HepG2 (cell line): ENCODE data around the gene ZNF444. TPM values are rescaled to one million over a fixed set of nuclear protein-coding genes. Genes with fewer than 3 reads are reported as not detected.
A peak's percentile ranks its signal among the peaks of the same experiment; 100 is the strongest.

ENCODE experiments used
- BCL6 ChIP-seq: IDR thresholded peaks from 2 replicates; pipeline ENCODE4 v1.6.1; 2016; ENCODE audit warnings: missing genetic modification reagents, missing compliant biosample characterization
- FOSL2 ChIP-seq: sonication (generic); formaldehyde crosslinking; IDR thresholded peaks from 2 replicates; pipeline ENCODE4 v1.4.0; 2020; ENCODE audit warnings: missing genetic modification reagents
- FOXA3 ChIP-seq: IDR thresholded peaks from 2 replicates; pipeline ENCODE4 v1.6.1; 2016; ENCODE audit warnings: missing genetic modification reagents, missing compliant biosample characterization
- GTF3A ChIP-seq: sonication (generic); formaldehyde crosslinking; conservative IDR thresholded peaks from 2 replicates; pipeline ENCODE4 v1.4.0; 2020; ENCODE audit warnings: mild to moderate bottlenecking, missing genetic modification reagents
- HOXA3 ChIP-seq: sonication (generic); formaldehyde crosslinking; IDR thresholded peaks from 2 replicates; pipeline ENCODE4 v1.5.0; 2020; ENCODE audit warnings: missing genetic modification reagents
- IKZF4 ChIP-seq: sonication (generic); formaldehyde crosslinking; IDR thresholded peaks from 2 replicates; pipeline ENCODE4 v1.5.1; 2020; ENCODE audit warnings: borderline replicate concordance, mild to moderate bottlenecking, low read depth, missing genetic modification reagents; ENCODE audit errors: not compliant biosample characterization
- KAT7 ChIP-seq: IDR thresholded peaks from 2 replicates; pipeline ENCODE4 v1.6.1; 2018; ENCODE audit warnings: borderline replicate concordance, missing compliant biosample characterization
- KDM4B ChIP-seq: sonication (generic); formaldehyde crosslinking; IDR thresholded peaks from 2 replicates; pipeline ENCODE4 v1.4.0; 2020; ENCODE audit warnings: missing genetic modification reagents
- KDM5B ChIP-seq: sonication (generic); formaldehyde crosslinking; IDR thresholded peaks from 2 replicates; pipeline ENCODE4 v1.4.0; 2020; ENCODE audit warnings: missing genetic modification reagents, mild to moderate bottlenecking, borderline replicate concordance
- MAFG ChIP-seq: sonication (generic); formaldehyde crosslinking; IDR thresholded peaks from 2 replicates; pipeline ENCODE4 v1.5.1; 2020; ENCODE audit warnings: mild to moderate bottlenecking, missing genetic modification reagents
- MEIS2 ChIP-seq: sonication (generic); formaldehyde crosslinking; IDR thresholded peaks from 2 replicates; pipeline ENCODE4 v1.9.0; 2021; ENCODE audit warnings: mild to moderate bottlenecking, missing genetic modification reagents
- NR1H2 ChIP-seq: sonication (generic); formaldehyde crosslinking; IDR thresholded peaks from 2 replicates; pipeline ENCODE4 v1.8.1; 2022; ENCODE audit warnings: low read depth, missing genetic modification reagents, borderline replicate concordance
- NR2C2 ChIP-seq: sonication (generic); formaldehyde crosslinking; IDR thresholded peaks from 2 replicates; pipeline ENCODE4 v1.4.0; 2020; ENCODE audit warnings: missing genetic modification reagents, mild to moderate bottlenecking, moderate library complexity, borderline replicate concordance
- POLR2AphosphoS5 ChIP-seq: IDR thresholded peaks from 2 replicates; pipeline ENCODE4 v1.6.1; 2012; ENCODE audit warnings: low read depth, low read length
- REXO4 ChIP-seq: sonication (generic); formaldehyde crosslinking; IDR thresholded peaks from 2 replicates; pipeline ENCODE4 v1.8.0; 2022; ENCODE audit warnings: missing genetic modification reagents, mild to moderate bottlenecking, borderline replicate concordance
- SCMH1 ChIP-seq: sonication (generic); formaldehyde crosslinking; IDR thresholded peaks from 2 replicates; pipeline ENCODE4 v1.9.0; 2021; ENCODE audit warnings: missing genetic modification reagents, mild to moderate bottlenecking, borderline replicate concordance
- SOX13 ChIP-seq, 3 experiments: fragments of 450-650 bp in 1 of 3; sonication (generic) in 1 of 3; formaldehyde crosslinking in 1 of 3; IDR thresholded peaks in 2 of 3; conservative IDR thresholded peaks in 1 of 3; 2 replicates each; pipeline versions ENCODE4 v1.5.0 to v1.6.1; 2016 to 2020; ENCODE audit warnings: antibody characterized with exemption in 1 of 3, mild to moderate bottlenecking in 1 of 3, missing compliant biosample characterization in 1 of 3, missing genetic modification reagents in 1 of 3, moderate library complexity in 1 of 3
- SP5 ChIP-seq: IDR thresholded peaks from 2 replicates; pipeline ENCODE4 v1.6.1; 2016; ENCODE audit warnings: low read depth, borderline replicate concordance
- THAP8 ChIP-seq: sonication (generic); formaldehyde crosslinking; IDR thresholded peaks from 2 replicates; pipeline ENCODE4 v1.5.1; 2020; ENCODE audit warnings: missing genetic modification reagents, mild to moderate bottlenecking, borderline replicate concordance
- ZBTB25 ChIP-seq: IDR thresholded peaks from 2 replicates; pipeline ENCODE4 v1.6.1; 2018; ENCODE audit warnings: missing genetic modification reagents
- ZFP62 ChIP-seq: sonication (generic); formaldehyde crosslinking; IDR thresholded peaks from 2 replicates; pipeline ENCODE4 v1.4.0; 2020; ENCODE audit warnings: missing genetic modification reagents
- ZNF530 ChIP-seq: sonication (generic); formaldehyde crosslinking; IDR thresholded peaks from 2 replicates; pipeline ENCODE4 v1.5.0; 2020; ENCODE audit warnings: low read depth, mild to moderate bottlenecking, missing genetic modification reagents
- ZNF564 ChIP-seq: sonication (generic); formaldehyde crosslinking; IDR thresholded peaks from 2 replicates; pipeline ENCODE4 v1.8.1; 2023; ENCODE audit warnings: mild to moderate bottlenecking, missing genetic modification reagents
- ZNF598 ChIP-seq: sonication (generic); formaldehyde crosslinking; IDR thresholded peaks from 2 replicates; pipeline ENCODE4 v1.5.1; 2020; ENCODE audit warnings: mild to moderate bottlenecking, missing genetic modification reagents, borderline replicate concordance
- ZNF704 ChIP-seq: sonication (generic); formaldehyde crosslinking; IDR thresholded peaks from 2 replicates; pipeline ENCODE4 v1.8.1; 2023; ENCODE audit warnings: mild to moderate bottlenecking, inconsistent platforms, moderate library complexity, missing genetic modification reagents, borderline replicate concordance
- ZNF841 ChIP-seq: sonication (generic); formaldehyde crosslinking; IDR thresholded peaks from 2 replicates; pipeline ENCODE4 v1.8.1; 2023; ENCODE audit warnings: missing genetic modification reagents, borderline replicate concordance
- polyA plus RNA-seq, 8 experiments: library from polyadenylated mRNA; depleted of rRNA in 3 of 8; stranded (reverse) in 7 of 8; unstranded in 1 of 8; fragments of >200 nt; fragmentation: Illumina TruSeq in 4 of 8; extraction: Trizol in 4 of 8; gene quantifications; 2 replicates each; pipeline versions ENCODE4 v1.2.1 to v1.2.3, GENCODE V29; 2011 to 2016; ENCODE audit warnings: low read depth in 4 of 8, missing spikeins in 1 of 8, mixed read lengths in 1 of 8; ENCODE audit not compliant: insufficient read depth in 1 of 8
- total RNA-seq, 5 experiments: library from RNA; depleted of rRNA; stranded (reverse); fragments of >200 nt; fragmentation: Illumina TruSeq; extraction: Trizol; gene quantifications; 2 replicates each; pipeline ENCODE4 v1.2.3, GENCODE V29; 2016; ENCODE audit warnings: low read depth in 1 of 5
- TF ChIP-seq, protein P1 (sequence below): sonication (generic); formaldehyde crosslinking; IDR thresholded peaks from 2 replicates; pipeline ENCODE4 v1.8.1; 2023; ENCODE audit warnings: mild to moderate bottlenecking, missing genetic modification reagents, borderline replicate concordance

ZNF444 gene
- total and polyA plus RNA-seq, 2 of the 13 experiments (the other 11 are each of a cell fraction or from before 2014, with no cell fraction given): 27.4 to 30.3 TPM

GRCh38 chr19:56118666-56119581 is 22.2 kb upstream of the ZNF444 start (continued):
- TF ChIP-seq REXO4 (CRISPR knock-in tag) (no peak), MEIS2 (CRISPR knock-in tag) (no peak), KAT7 (CRISPR knock-in tag) (no peak), POLR2AphosphoS5 (0 out of 2 replicates have a peak, but pooled peaks have one; percentile 14), ZNF564 (CRISPR knock-in tag) (0 out of 2 replicates have a peak, but pooled peaks have one; percentile 30), FOSL2 (CRISPR knock-in tag) (no peak), IKZF4 (no peak), FOXA3 (no peak), ZNF598 (CRISPR knock-in tag) (no peak), KDM5B (CRISPR knock-in tag) (0 out of 2 replicates have a peak, but pooled peaks have one; percentile 5), MAFG (no peak), ZFP62 (CRISPR knock-in tag) (no peak), ZNF704 (CRISPR knock-in tag) (no peak), ZNF841 (CRISPR knock-in tag) (no peak), BCL6 (CRISPR knock-in tag) (no peak), SP5 (CRISPR knock-in tag) (peak; percentile 10; the same call in 1 of the 2 replicates), SCMH1 (no peak), ZNF530 (CRISPR knock-in tag) (no peak), SOX13 (IDR thresholded peaks at IDR 0.05) (no peak), SOX13 (CRISPR knock-in tag; conservative IDR thresholded peaks at IDR 0.05 in 1 of 2, IDR thresholded peaks at IDR 0.05 in 1 of 2) (peak in 1 of 2 experiments; percentile 7; a peak in 1 of 4 replicates), THAP8 (CRISPR knock-in tag) (no peak), GTF3A (CRISPR knock-in tag) (no peak), ZBTB25 (CRISPR knock-in tag) (no peak), KDM4B (CRISPR knock-in tag) (no peak), HOXA3 (CRISPR knock-in tag) (0 out of 2 replicates have a peak, but pooled peaks have one; percentile 4), NR1H2 (no peak), NR2C2 (CRISPR knock-in tag) (0 out of 2 replicates have a peak, but pooled peaks have one; percentile 31)
- TF ChIP-seq, protein P1, sequence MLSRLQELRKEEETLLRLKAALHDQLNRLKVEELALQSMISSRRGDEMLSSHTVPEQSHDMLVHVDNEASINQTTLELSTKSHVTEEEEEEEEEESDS (CRISPR knock-in tag): no peak
